ENCODE results near the gene CFAP126. TPM values are rescaled to one million over a fixed set of nuclear protein-coding genes. Genes with fewer than 3 reads are reported as not detected.
A peak's percentile ranks its signal among the peaks of the same experiment; 100 is the strongest.
"Not testable (repeated sequence)": the region's sequence is repeated elsewhere in the genome, so short reads cannot be mapped to it uniquely, and the experiment has no call there.

The CFAP126 gene
- polyA plus RNA-seq, 1 donor from 2014 or later: not detected

- Histone ChIP-seq H3K27me3 (ENCODE audit: insufficient read depth, low read depth, low read length) (no peaks in the 10 kb centered on the region), H4K20me1 (ENCODE audit: insufficient read depth) (no peaks in the 10 kb centered on the region), H3K4me3 (ENCODE audit: low read length) (peak overlapping the region; percentile 88), H2AFZ (ENCODE audit: low read depth, low read length) (peak overlapping the region; percentile 90), H3K27ac (ENCODE audit: low read length) (peak overlapping the region; percentile 66), H3F3A (ENCODE audit: insufficient read depth, low read length, poor library complexity, severe bottlenecking) (no peaks in the 10 kb centered on the region), H3K9me3 (ENCODE audit: low read length) (no peaks in the 10 kb centered on the region), H3K4me2 (ENCODE audit: low read length) (peak overlapping the region; percentile 82), H3K79me2 (replicated peaks; ENCODE audit: insufficient read depth, low read length) (no peaks in the 10 kb centered on the region), H3K9me2 (ENCODE audit: insufficient read depth, low read length) (no peaks in the 10 kb centered on the region), H3K9ac (ENCODE audit: low read length) (peak overlapping the region; percentile 86), H3K36me3 (ENCODE audit: insufficient read depth, low read length) (no peaks in the 10 kb centered on the region)
- no peak for TF ChIP-seq TAF1 (IDR thresholded peaks at IDR 0.05; ENCODE audit: low read depth)
Observed at GRCh38 chr1:161390559-161390858, 22.8 kb upstream of the CFAP126 start.

- H3K79me2 ChIP-seq (replicated peaks; ENCODE audit: insufficient read depth, low read length): no peaks in the 10 kb centered on the region
- H4K20me1 ChIP-seq (ENCODE audit: insufficient read depth): no peaks in the 10 kb centered on the region
- H3K9ac ChIP-seq (ENCODE audit: low read length): peak overlapping the region; percentile 86
- H3K9me2 ChIP-seq (ENCODE audit: insufficient read depth, low read length): no peaks in the 10 kb centered on the region
- no peaks in the 10 kb centered on the region for H3K9me3 ChIP-seq (ENCODE audit: low read length)
- H3K4me2 ChIP-seq (ENCODE audit: low read length): peak overlapping the region; percentile 82
- no peaks in the 10 kb centered on the region for H3K27me3 ChIP-seq (ENCODE audit: insufficient read depth, low read depth, low read length)
- TF ChIP-seq EZH2 (IDR thresholded peaks at IDR 0.05; ENCODE audit: borderline replicate concordance, insufficient read depth, low read length, poor library complexity, severe bottlenecking) (no peak), EP300 (conservative IDR thresholded peaks at IDR 0.05; ENCODE audit: poor library complexity, severe bottlenecking) (peak; percentile 10), MXI1 (conservative IDR thresholded peaks at IDR 0.05; ENCODE audit: poor library complexity, severe bottlenecking) (peak; percentile 36), POLR2AphosphoS5 (IDR thresholded peaks at IDR 0.05) (peak; percentile 80)
- TF ChIP-seq, protein P1, sequence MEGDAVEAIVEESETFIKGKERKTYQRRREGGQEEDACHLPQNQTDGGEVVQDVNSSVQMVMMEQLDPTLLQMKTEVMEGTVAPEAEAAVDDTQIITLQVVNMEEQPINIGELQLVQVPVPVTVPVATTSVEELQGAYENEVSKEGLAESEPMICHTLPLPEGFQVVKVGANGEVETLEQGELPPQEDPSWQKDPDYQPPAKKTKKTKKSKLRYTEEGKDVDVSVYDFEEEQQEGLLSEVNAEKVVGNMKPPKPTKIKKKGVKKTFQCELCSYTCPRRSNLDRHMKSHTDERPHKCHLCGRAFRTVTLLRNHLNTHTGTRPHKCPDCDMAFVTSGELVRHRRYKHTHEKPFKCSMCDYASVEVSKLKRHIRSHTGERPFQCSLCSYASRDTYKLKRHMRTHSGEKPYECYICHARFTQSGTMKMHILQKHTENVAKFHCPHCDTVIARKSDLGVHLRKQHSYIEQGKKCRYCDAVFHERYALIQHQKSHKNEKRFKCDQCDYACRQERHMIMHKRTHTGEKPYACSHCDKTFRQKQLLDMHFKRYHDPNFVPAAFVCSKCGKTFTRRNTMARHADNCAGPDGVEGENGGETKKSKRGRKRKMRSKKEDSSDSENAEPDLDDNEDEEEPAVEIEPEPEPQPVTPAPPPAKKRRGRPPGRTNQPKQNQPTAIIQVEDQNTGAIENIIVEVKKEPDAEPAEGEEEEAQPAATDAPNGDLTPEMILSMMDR (IDR thresholded peaks at IDR 0.05; ENCODE audit: poor library complexity, severe bottlenecking): no peak
- TF ChIP-seq, protein P2, sequence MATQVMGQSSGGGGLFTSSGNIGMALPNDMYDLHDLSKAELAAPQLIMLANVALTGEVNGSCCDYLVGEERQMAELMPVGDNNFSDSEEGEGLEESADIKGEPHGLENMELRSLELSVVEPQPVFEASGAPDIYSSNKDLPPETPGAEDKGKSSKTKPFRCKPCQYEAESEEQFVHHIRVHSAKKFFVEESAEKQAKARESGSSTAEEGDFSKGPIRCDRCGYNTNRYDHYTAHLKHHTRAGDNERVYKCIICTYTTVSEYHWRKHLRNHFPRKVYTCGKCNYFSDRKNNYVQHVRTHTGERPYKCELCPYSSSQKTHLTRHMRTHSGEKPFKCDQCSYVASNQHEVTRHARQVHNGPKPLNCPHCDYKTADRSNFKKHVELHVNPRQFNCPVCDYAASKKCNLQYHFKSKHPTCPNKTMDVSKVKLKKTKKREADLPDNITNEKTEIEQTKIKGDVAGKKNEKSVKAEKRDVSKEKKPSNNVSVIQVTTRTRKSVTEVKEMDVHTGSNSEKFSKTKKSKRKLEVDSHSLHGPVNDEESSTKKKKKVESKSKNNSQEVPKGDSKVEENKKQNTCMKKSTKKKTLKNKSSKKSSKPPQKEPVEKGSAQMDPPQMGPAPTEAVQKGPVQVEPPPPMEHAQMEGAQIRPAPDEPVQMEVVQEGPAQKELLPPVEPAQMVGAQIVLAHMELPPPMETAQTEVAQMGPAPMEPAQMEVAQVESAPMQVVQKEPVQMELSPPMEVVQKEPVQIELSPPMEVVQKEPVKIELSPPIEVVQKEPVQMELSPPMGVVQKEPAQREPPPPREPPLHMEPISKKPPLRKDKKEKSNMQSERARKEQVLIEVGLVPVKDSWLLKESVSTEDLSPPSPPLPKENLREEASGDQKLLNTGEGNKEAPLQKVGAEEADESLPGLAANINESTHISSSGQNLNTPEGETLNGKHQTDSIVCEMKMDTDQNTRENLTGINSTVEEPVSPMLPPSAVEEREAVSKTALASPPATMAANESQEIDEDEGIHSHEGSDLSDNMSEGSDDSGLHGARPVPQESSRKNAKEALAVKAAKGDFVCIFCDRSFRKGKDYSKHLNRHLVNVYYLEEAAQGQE (IDR thresholded peaks at IDR 0.05; ENCODE audit: borderline replicate concordance): peak; percentile 16
- no peaks in the 10 kb centered on the region for H3K36me3 ChIP-seq (ENCODE audit: insufficient read depth, low read length)
- H3K27ac ChIP-seq (ENCODE audit: low read length): peak overlapping the region; percentile 66
- H3F3A ChIP-seq (ENCODE audit: insufficient read depth, low read length, poor library complexity, severe bottlenecking): no peaks in the 10 kb centered on the region
- H3K4me3 ChIP-seq (ENCODE audit: low read length): peak overlapping the region; percentile 88
- peak overlapping the region; percentile 90 for H2AFZ ChIP-seq (ENCODE audit: low read depth, low read length)
Observed at GRCh38 chr1:161389691-161390558, 22.2 kb upstream of the CFAP126 start.

- not testable (repeated sequence) for H2AFZ ChIP-seq (ENCODE audit: low read depth, low read length); H3K79me2 ChIP-seq (replicated peaks; ENCODE audit: insufficient read depth, low read length); H3F3A ChIP-seq (ENCODE audit: insufficient read depth, low read length, poor library complexity, severe bottlenecking); H3K9me3 ChIP-seq (ENCODE audit: low read length); H3K9me2 ChIP-seq (ENCODE audit: insufficient read depth, low read length); H4K20me1 ChIP-seq (ENCODE audit: insufficient read depth); H3K36me3 ChIP-seq (ENCODE audit: insufficient read depth, low read length); H3K27me3 ChIP-seq (ENCODE audit: insufficient read depth, low read depth, low read length)
- Histone ChIP-seq H3K27ac (ENCODE audit: low read length) (peak overlapping the region; percentile 44), H3K9ac (ENCODE audit: low read length) (peak overlapping the region; percentile 55), H3K4me3 (ENCODE audit: low read length) (peak overlapping the region; percentile 88), H3K4me2 (ENCODE audit: low read length) (peak overlapping the region; percentile 39)
Observed at GRCh38 chr1:161389158-161389557, 21.5 kb upstream of the CFAP126 start.
